Choroid plexus epithelial cell (primary cell): Measurements from ENCODE around the gene AHRR.
A peak's percentile ranks its signal among the peaks of the same experiment; 100 is the strongest.

Experiments used
- DNase-seq: peaks from one replicate; pipeline ENCODE4 v3.0.0-alpha.2; 2010; ENCODE audit warnings: low read depth
- H3K4me3 ChIP-seq: 2 replicates; pipeline ENCODE4 v1.5.1; 2011; ENCODE audit warnings: low read depth, mild to moderate bottlenecking, control low read depth, low read length, moderate library complexity
- CTCF ChIP-seq: conservative IDR thresholded peaks from 2 replicates; pipeline ENCODE4 v1.5.1; 2011; ENCODE audit warnings: low read depth, mild to moderate bottlenecking, control low read depth, inconsistent platforms, low read length, moderate library complexity

AHRR gene

GRCh38 chr5:432928-433791 is 111.6 kb downstream of the AHRR start:
- no peak for TF ChIP-seq CTCF
- no peak for DNase-seq
- H3K4me3 ChIP-seq, result no peak overlapping the region

- no peak for TF ChIP-seq CTCF
These were observed 112.3 kb downstream of the AHRR start for GRCh38 chr5:433836-434235.

GRCh38 chr5:434443-435146 is 113.1 kb downstream of the AHRR start:
- TF ChIP-seq CTCF, result no peak
- H3K4me3 ChIP-seq, result no peak overlapping the region
- no peak for DNase-seq

More at GRCh38 chr5:433836-434235, 112.3 kb downstream of the AHRR start:
- no peak for DNase-seq
- no peak overlapping the region for H3K4me3 ChIP-seq

GRCh38 chr5:435156-435790 is 113.8 kb downstream of the AHRR start:
- TF ChIP-seq CTCF, result no peak
- no peak overlapping the region for H3K4me3 ChIP-seq
- DNase-seq, result no peak

- DNase-seq, result peak; percentile 47
- no peak overlapping the region for H3K4me3 ChIP-seq
- TF ChIP-seq CTCF, result peak; percentile 69
These were observed 114.6 kb downstream of the AHRR start for GRCh38 chr5:435961-436640.

- no peak for TF ChIP-seq CTCF
These were observed 115.1 kb downstream of the AHRR start for GRCh38 chr5:436641-436975.

More at GRCh38 chr5:436641-436975, 115.1 kb downstream of the AHRR start:
- no peak overlapping the region for H3K4me3 ChIP-seq
- no peak for DNase-seq
